ENCODE measurements around the gene ARL6IP4. TPM values are rescaled to one million over a fixed set of nuclear protein-coding genes. Genes with fewer than 3 reads are reported as not detected.
A peak's percentile ranks its signal among the peaks of the same experiment; 100 is the strongest.

Gene ARL6IP4
- total RNA-seq, 1 experiment from 2014 or later, result 132 TPM

GRCh38 chr12:122999196-122999946, 18.9 kb downstream of the ARL6IP4 start:
- Histone ChIP-seq H3K14ac (ENCODE audit: insufficient read depth, low read length) (no peak overlapping the region), H3K18ac (ENCODE audit: insufficient read length, low read depth, low read length) (no peak overlapping the region), H4K5ac (ENCODE audit: insufficient read length, low read depth, low read length) (no peak overlapping the region), H4K8ac (replicated peaks; ENCODE audit: insufficient read length, low read depth, low read length) (no peak overlapping the region), H2BK120ac (ENCODE audit: low read depth, low read length, poor library complexity, severe bottlenecking) (no peak overlapping the region), H2BK15ac (ENCODE audit: low read depth, low read length) (no peak overlapping the region), H3K27me3 (ENCODE audit: insufficient read depth, low read length) (no peaks in the 10 kb centered on the region), H2AK5ac (ENCODE audit: insufficient read length, low read length) (no peak overlapping the region), H3K27ac (ENCODE audit: insufficient read length, low read depth, low read length) (no peak overlapping the region), H3T11ph (ENCODE audit: low read length) (no peak overlapping the region), H2AFZ (ENCODE audit: low read length) (no peak overlapping the region), H3K23ac (ENCODE audit: insufficient read length, low read depth, low read length) (no peak overlapping the region), H4K91ac (ENCODE audit: insufficient read length, low read depth, low read length) (no peak overlapping the region), H3K79me1 (ENCODE audit: insufficient read depth, low read depth, low read length, poor library complexity, severe bottlenecking) (no peaks in the 10 kb centered on the region), H3K4me2 (ENCODE audit: insufficient read depth, insufficient read length, low read length) (no peak overlapping the region), H3K79me2 (ENCODE audit: insufficient read depth, low read length) (no peaks in the 10 kb centered on the region), H2BK5ac (ENCODE audit: insufficient read length, low read length) (no peak overlapping the region), H4K20me1 (ENCODE audit: control insufficient read depth, insufficient read depth, insufficient read length) (no peaks in the 10 kb centered on the region), H2BK12ac (ENCODE audit: insufficient read length, low read depth, low read length) (no peak overlapping the region), H3K4me1 (ENCODE audit: insufficient read depth, low read length) (no peaks in the 10 kb centered on the region), H3K9ac (ENCODE audit: extremely low read depth, insufficient read length, low read length) (no peak overlapping the region), H3K23me2 (ENCODE audit: insufficient read length, low read depth, low read length, poor library complexity, severe bottlenecking) (no peaks in the 10 kb centered on the region), H3K56ac (ENCODE audit: insufficient read length, low read depth, low read length) (no peak overlapping the region), H2BK20ac (ENCODE audit: low read depth, low read length, poor library complexity, severe bottlenecking) (no peak overlapping the region), H3K4ac (ENCODE audit: low read depth, low read length) (no peak overlapping the region), H3K9me3 (ENCODE audit: control insufficient read depth, low read depth, low read length) (no peaks in the 10 kb centered on the region)
- Mint-ChIP-seq H3K36me3 (ENCODE audit: insufficient read depth in 1 of 3, low read depth in 3 of 3) (no peaks in the 10 kb centered on the region), H3K4me1 (no peaks in the 10 kb centered on the region), H3K9me3 (no peaks in the 10 kb centered on the region), H3K27me3 (ENCODE audit: low read depth) (no peaks in the 10 kb centered on the region; the same call in 1 of the 2 replicates), H3K27ac (peak overlapping the region in 1 of 3 experiments; percentile 22; a peak in 2 of 7 replicates), H3K4me3 (no peak overlapping the region)
- no CpG with 5 or more reads among the region's 8 CpGs for WGBS (ENCODE audit: extremely low coverage, insufficient read length, low lambda C conversion rate)
- DNase-seq, result no peak
- TF ChIP-seq CTCF (conservative IDR thresholded peaks at IDR 0.05), result no peak
